K562 (cell line): ENCODE measurements around the gene TAX1BP1. TPM values are rescaled to one million over a fixed set of nuclear protein-coding genes. Genes with fewer than 3 reads are reported as not detected.

Source experiments
- E4F1 ChIP-seq: fragments of 250-450 bp; sonication (Bioruptor Pico); IDR thresholded peaks from 2 replicates; pipeline ENCODE4 v1.5.0; 2021; ENCODE audit warnings: mild to moderate bottlenecking, borderline replicate concordance
- L3MBTL2 ChIP-seq: fragments of 450-650 bp; IDR thresholded peaks from 2 replicates; pipeline ENCODE4 v1.6.1; 2016; ENCODE audit warnings: mild to moderate bottlenecking, moderate library complexity
- LARP7 ChIP-seq: fragments of 450-650 bp; IDR thresholded peaks from 2 replicates; pipeline ENCODE4 v1.6.1; 2016
- PURB ChIP-seq: sonication (generic); formaldehyde crosslinking; IDR thresholded peaks from 2 replicates; pipeline ENCODE4 v1.9.0; 2021; ENCODE audit warnings: low read depth, mild to moderate bottlenecking, missing genetic modification reagents
- SFPQ ChIP-seq: fragments of 200-400 bp; formaldehyde crosslinking; IDR thresholded peaks from 2 replicates; pipeline ENCODE4 v1.6.1; 2017; ENCODE audit warnings: mild to moderate bottlenecking, low read depth, low read length, moderate library complexity
- ZNF407 ChIP-seq: fragments of 450-650 bp; IDR thresholded peaks from 2 replicates; pipeline ENCODE4 v1.6.1; 2016; ENCODE audit warnings: low read depth
- ZNF76 ChIP-seq: fragments of 250-450 bp; sonication (Bioruptor Pico); IDR thresholded peaks from 2 replicates; pipeline ENCODE4 v1.4.0; 2020; ENCODE audit warnings: mild to moderate bottlenecking, moderate library complexity, borderline replicate concordance
- polyA plus RNA-seq, 8 experiments: library from polyadenylated mRNA; depleted of rRNA in 4 of 8; stranded (reverse) in 5 of 8; unstranded in 3 of 8; fragments of >200 nt; fragmentation: Nextera tagmentation in 2 of 8; fragmentation: Illumina TruSeq in 1 of 8; extraction: Ambion mirVana in 2 of 8; extraction: Trizol in 1 of 8; gene quantifications; 2 replicates each; pipeline versions ENCODE4 v1.2.1 to v1.2.3, GENCODE V29; 2011 to 2014; ENCODE audit warnings: inconsistent platforms in 1 of 8, missing spikeins in 1 of 8
- total RNA-seq, 7 experiments: library from RNA; depleted of rRNA in 6 of 7; stranded (reverse); fragments of >200 nt in 6 of 7; fragmentation: Illumina TruSeq in 2 of 7; extraction: Trizol in 2 of 7; gene quantifications; 2 replicates each; pipeline versions ENCODE4 v1.2.1 to v1.2.3, GENCODE V29; 2011 to 2021; ENCODE audit warnings: low replicate concordance in 1 of 7

TAX1BP1 gene
- total and polyA plus RNA-seq, 9 of the 15 experiments (the other 6 are each of a cell fraction or from before 2014, with no cell fraction given): 49.0 to 119 (median 75.9) TPM

GRCh38 chr7:27866828-27867672, 127.1 kb downstream of the TAX1BP1 start (continued):
- TF ChIP-seq ZNF407: no peak
- no peak for TF ChIP-seq E4F1
- TF ChIP-seq PURB (CRISPR knock-in tag): no peak
- no peak for TF ChIP-seq L3MBTL2
- no peak for TF ChIP-seq LARP7
- no peak for TF ChIP-seq SFPQ
- TF ChIP-seq ZNF76 (CRISPR knock-in tag): no peak
